Activated naive CD4-positive, alpha-beta T cell treated with anti-CD3 and anti-CD28 coated beads, Interleukin-2, amount 50 U/mL, for 24 hours (primary cell): Measurements from ENCODE around the gene KASH5.

ENCODE experiments used
- H3K27ac Mint-ChIP-seq: one replicate; pipeline ENCODE4 v1.8.0; 2021; ENCODE audit warnings: mild to moderate bottlenecking, mixed read lengths
- H3K27me3 Mint-ChIP-seq: one replicate; pipeline ENCODE4 v1.8.0; 2021; ENCODE audit warnings: mixed read lengths
- H3K36me3 Mint-ChIP-seq: one replicate; pipeline ENCODE4 v1.8.0; 2021; ENCODE audit warnings: mixed read lengths
- H3K4me1 Mint-ChIP-seq: one replicate; pipeline ENCODE4 v1.8.0; 2021; ENCODE audit warnings: mixed read lengths
- H3K4me3 Mint-ChIP-seq: one replicate; pipeline ENCODE4 v1.8.0; 2021; ENCODE audit warnings: mild to moderate bottlenecking, mixed read lengths
- H3K9me3 Mint-ChIP-seq: one replicate; pipeline ENCODE4 v1.8.0; 2021; ENCODE audit warnings: mixed read lengths

Gene KASH5

GRCh38 chr19:49378512-49378911 is 9.5 kb upstream of the KASH5 start:
- Mint-ChIP-seq H3K4me1 (no peaks in the 10 kb centered on the region), H3K4me3 (no peak overlapping the region), H3K36me3 (peaks cover 2% of the 10 kb centered on the region), H3K27ac (no peak overlapping the region), H3K9me3 (peaks cover 4% of the 10 kb centered on the region), H3K27me3 (peaks cover 3% of the 10 kb centered on the region)

GRCh38 chr19:49380391-49380790 is 7.7 kb upstream of the KASH5 start:
- Mint-ChIP-seq H3K27me3 (peaks cover 3% of the 10 kb centered on the region), H3K9me3 (peaks cover 4% of the 10 kb centered on the region), H3K36me3 (peaks cover 2% of the 10 kb centered on the region), H3K4me1 (no peaks in the 10 kb centered on the region), H3K27ac (no peak overlapping the region), H3K4me3 (no peak overlapping the region)

GRCh38 chr19:49382639-49383038 is 5.4 kb upstream of the KASH5 start:
- no peak overlapping the region for H3K27ac Mint-ChIP-seq
- peaks cover 4% of the 10 kb centered on the region for H3K4me1 Mint-ChIP-seq
- no peak overlapping the region for H3K4me3 Mint-ChIP-seq
- peaks cover 4% of the 10 kb centered on the region for H3K9me3 Mint-ChIP-seq
- H3K27me3 Mint-ChIP-seq: peaks cover 2% of the 10 kb centered on the region
- peaks cover 2% of the 10 kb centered on the region for H3K36me3 Mint-ChIP-seq

GRCh38 chr19:49383599-49383998 is 4.5 kb upstream of the KASH5 start:
- Mint-ChIP-seq H3K36me3 (peaks cover 2% of the 10 kb centered on the region), H3K27ac (peak overlapping the region; percentile 25), H3K27me3 (peaks cover under 1% of the 10 kb centered on the region), H3K4me1 (peaks cover 4% of the 10 kb centered on the region), H3K9me3 (peaks cover 4% of the 10 kb centered on the region), H3K4me3 (no peak overlapping the region)

GRCh38 chr19:49389406-49389805 is 1.4 kb downstream of the KASH5 start:
- Mint-ChIP-seq H3K27me3 (no peaks in the 10 kb centered on the region), H3K9me3 (no peaks in the 10 kb centered on the region), H3K4me1 (peaks cover 8% of the 10 kb centered on the region), H3K36me3 (no peaks in the 10 kb centered on the region), H3K27ac (no peak overlapping the region), H3K4me3 (no peak overlapping the region)

GRCh38 chr19:49390131-49390928 is 2.3 kb downstream of the KASH5 start:
- Mint-ChIP-seq H3K4me3 (no peak overlapping the region), H3K27me3 (no peaks in the 10 kb centered on the region), H3K36me3 (no peaks in the 10 kb centered on the region), H3K4me1 (peaks cover 8% of the 10 kb centered on the region), H3K27ac (peak overlapping the region; percentile 41), H3K9me3 (no peaks in the 10 kb centered on the region)

- Mint-ChIP-seq H3K4me1 (peaks cover 8% of the 10 kb centered on the region), H3K9me3 (no peaks in the 10 kb centered on the region), H3K36me3 (no peaks in the 10 kb centered on the region), H3K27me3 (no peaks in the 10 kb centered on the region), H3K4me3 (no peak overlapping the region), H3K27ac (no peak overlapping the region)
These were observed 2.9 kb downstream of the KASH5 start for GRCh38 chr19:49390929-49391359.

- no peak overlapping the region for H3K4me3 Mint-ChIP-seq
- H3K36me3 Mint-ChIP-seq: no peaks in the 10 kb centered on the region
- H3K27me3 Mint-ChIP-seq: no peaks in the 10 kb centered on the region
- H3K27ac Mint-ChIP-seq: no peak overlapping the region
- peaks cover 8% of the 10 kb centered on the region for H3K4me1 Mint-ChIP-seq
- no peaks in the 10 kb centered on the region for H3K9me3 Mint-ChIP-seq
These were observed 3.7 kb downstream of the KASH5 start for GRCh38 chr19:49391581-49392399.

- peaks cover 22% of the 10 kb centered on the region for H3K4me1 Mint-ChIP-seq
- H3K9me3 Mint-ChIP-seq: no peaks in the 10 kb centered on the region
- H3K4me3 Mint-ChIP-seq: no peak overlapping the region
- no peak overlapping the region for H3K27ac Mint-ChIP-seq
- no peaks in the 10 kb centered on the region for H3K27me3 Mint-ChIP-seq
- no peaks in the 10 kb centered on the region for H3K36me3 Mint-ChIP-seq
These were observed 5.8 kb downstream of the KASH5 start for GRCh38 chr19:49393881-49394280.

GRCh38 chr19:49395581-49396407 is 7.7 kb downstream of the KASH5 start:
- no peaks in the 10 kb centered on the region for H3K27me3 Mint-ChIP-seq
- no peaks in the 10 kb centered on the region for H3K36me3 Mint-ChIP-seq
- H3K4me3 Mint-ChIP-seq: no peak overlapping the region
- peaks cover 26% of the 10 kb centered on the region for H3K4me1 Mint-ChIP-seq
- no peaks in the 10 kb centered on the region for H3K9me3 Mint-ChIP-seq
- H3K27ac Mint-ChIP-seq: no peak overlapping the region

- H3K4me3 Mint-ChIP-seq: no peak overlapping the region
These were observed 8.9 kb downstream of the KASH5 start for GRCh38 chr19:49396738-49397505.

GRCh38 chr19:49398001-49398615 is 10.1 kb downstream of the KASH5 start:
- no peaks in the 10 kb centered on the region for H3K27me3 Mint-ChIP-seq
- H3K4me3 Mint-ChIP-seq: no peak overlapping the region
- H3K36me3 Mint-ChIP-seq: no peaks in the 10 kb centered on the region
- peak overlapping the region; percentile 60 for H3K27ac Mint-ChIP-seq
- peaks cover 22% of the 10 kb centered on the region for H3K4me1 Mint-ChIP-seq
- H3K9me3 Mint-ChIP-seq: no peaks in the 10 kb centered on the region

More at GRCh38 chr19:49396738-49397505, 8.9 kb downstream of the KASH5 start:
- Mint-ChIP-seq H3K4me1 (peaks cover 24% of the 10 kb centered on the region), H3K36me3 (no peaks in the 10 kb centered on the region), H3K27me3 (no peaks in the 10 kb centered on the region), H3K9me3 (no peaks in the 10 kb centered on the region), H3K27ac (peak overlapping the region; percentile 70)

GRCh38 chr19:49398931-49399330 is 10.9 kb downstream of the KASH5 start:
- no peaks in the 10 kb centered on the region for H3K36me3 Mint-ChIP-seq
- peaks cover 22% of the 10 kb centered on the region for H3K4me1 Mint-ChIP-seq
- H3K27ac Mint-ChIP-seq: peak overlapping the region; percentile 36
- no peak overlapping the region for H3K4me3 Mint-ChIP-seq
- H3K9me3 Mint-ChIP-seq: no peaks in the 10 kb centered on the region
- H3K27me3 Mint-ChIP-seq: no peaks in the 10 kb centered on the region

GRCh38 chr19:49400029-49400428 is 12.0 kb downstream of the KASH5 start:
- H3K36me3 Mint-ChIP-seq: no peaks in the 10 kb centered on the region
- H3K27me3 Mint-ChIP-seq: no peaks in the 10 kb centered on the region
- H3K9me3 Mint-ChIP-seq: no peaks in the 10 kb centered on the region
- peaks cover 22% of the 10 kb centered on the region for H3K4me1 Mint-ChIP-seq
- H3K4me3 Mint-ChIP-seq: no peak overlapping the region
- no peak overlapping the region for H3K27ac Mint-ChIP-seq
